ENCODE data around the gene ABCB9.
"Not testable (repeated sequence)": the region's sequence is repeated elsewhere in the genome, so short reads cannot be mapped to it uniquely, and the experiment has no call there.

Gene ABCB9

DNA sequence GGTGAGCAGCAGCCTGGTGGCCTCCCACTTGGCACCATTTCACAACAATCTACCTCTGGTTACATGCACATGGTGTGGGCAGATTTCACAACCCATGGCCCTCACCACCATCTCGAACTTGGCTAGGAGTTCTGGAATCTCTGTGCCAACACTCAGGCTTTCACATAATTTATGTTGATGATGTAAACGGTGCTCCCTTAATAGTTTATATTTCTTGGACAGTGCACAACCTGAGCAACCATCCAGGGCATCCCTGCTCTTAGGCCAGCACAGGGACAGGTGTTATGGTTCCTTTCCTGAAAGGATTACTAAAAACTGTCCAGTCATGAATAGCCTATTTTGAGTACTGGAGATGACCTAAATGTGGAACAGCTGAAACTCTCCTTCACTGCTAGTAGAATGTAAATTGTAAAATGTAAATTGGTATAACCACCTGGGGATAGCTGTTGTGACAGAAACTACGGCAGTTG lies 28.6 kb downstream of the ABCB9 start:
- DNase-seq (ENCODE audit: low read depth): no peak

DNA sequence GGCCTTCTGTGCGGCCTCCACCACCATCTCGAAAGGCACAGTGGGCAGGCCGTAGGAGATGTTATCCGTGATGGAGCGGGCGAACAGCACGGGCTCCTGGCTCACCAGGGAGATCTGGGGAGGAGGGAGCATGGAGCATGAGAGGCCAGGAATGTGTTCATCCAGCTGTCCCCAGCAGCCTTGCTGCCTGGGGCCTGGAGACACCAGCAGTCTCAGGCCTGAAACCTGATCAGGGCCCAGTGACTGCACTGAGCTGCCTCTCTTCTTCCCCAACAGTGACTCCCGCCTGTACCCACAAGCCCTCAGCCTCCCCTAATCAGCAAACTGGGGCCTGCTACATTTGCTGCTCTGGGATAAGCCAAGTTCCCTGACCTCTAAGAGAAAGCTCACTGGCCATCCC lies 30.9 kb downstream of the ABCB9 start:
- no peak for DNase-seq (ENCODE audit: low read depth)

GRCh38 chr12:122934722-122935121 lies 31.5 kb downstream of the ABCB9 start:
- DNase-seq (ENCODE audit: low read depth): no peak

DNA sequence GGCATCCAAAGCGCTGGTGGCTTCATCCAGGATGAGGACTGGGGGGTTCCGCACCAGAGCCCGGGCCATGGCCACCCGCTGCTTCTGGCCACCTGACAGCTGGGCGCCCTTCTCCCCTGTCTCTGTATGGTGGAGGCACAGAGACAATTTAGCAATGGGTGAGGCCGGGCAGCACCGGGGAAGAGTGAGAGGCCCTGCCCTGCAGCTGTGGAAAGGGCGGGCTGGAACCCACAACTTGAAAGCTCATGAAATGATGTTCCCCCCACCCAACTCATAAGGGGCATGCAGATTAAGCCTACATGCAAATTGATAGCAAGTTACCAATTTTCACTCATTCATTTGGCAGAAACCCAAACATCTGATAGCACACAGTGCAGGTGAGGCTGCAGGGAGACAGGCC lies 34.1 kb downstream of the ABCB9 start:
- no peak for DNase-seq (ENCODE audit: low read depth)

DNA sequence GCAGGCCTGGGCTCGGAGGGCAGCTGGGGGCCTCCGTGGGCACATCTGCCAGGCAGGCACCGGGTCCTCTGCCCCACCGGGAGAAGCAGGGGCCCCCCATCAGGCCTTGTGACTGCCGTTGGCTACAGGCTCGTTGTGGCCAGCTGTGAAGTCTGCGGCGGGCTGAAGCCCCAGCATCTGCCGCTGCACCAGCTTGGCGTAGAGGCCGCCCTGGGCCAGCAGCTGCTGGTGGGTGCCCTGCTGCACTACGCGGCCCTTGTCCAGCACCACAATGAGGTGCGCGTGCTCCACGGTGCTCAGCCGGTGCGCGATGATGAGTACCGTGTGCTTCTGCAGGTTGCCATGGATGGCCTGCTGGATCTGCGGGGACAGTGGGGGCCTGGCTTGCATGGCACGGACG lies 36.5 kb downstream of the ABCB9 start:
- no peak for DNase-seq (ENCODE audit: low read depth)

- no peak for DNase-seq (ENCODE audit: low read depth)
Measured at GRCh38 chr12:122929148-122929538, 37.1 kb downstream of the ABCB9 start.

DNA sequence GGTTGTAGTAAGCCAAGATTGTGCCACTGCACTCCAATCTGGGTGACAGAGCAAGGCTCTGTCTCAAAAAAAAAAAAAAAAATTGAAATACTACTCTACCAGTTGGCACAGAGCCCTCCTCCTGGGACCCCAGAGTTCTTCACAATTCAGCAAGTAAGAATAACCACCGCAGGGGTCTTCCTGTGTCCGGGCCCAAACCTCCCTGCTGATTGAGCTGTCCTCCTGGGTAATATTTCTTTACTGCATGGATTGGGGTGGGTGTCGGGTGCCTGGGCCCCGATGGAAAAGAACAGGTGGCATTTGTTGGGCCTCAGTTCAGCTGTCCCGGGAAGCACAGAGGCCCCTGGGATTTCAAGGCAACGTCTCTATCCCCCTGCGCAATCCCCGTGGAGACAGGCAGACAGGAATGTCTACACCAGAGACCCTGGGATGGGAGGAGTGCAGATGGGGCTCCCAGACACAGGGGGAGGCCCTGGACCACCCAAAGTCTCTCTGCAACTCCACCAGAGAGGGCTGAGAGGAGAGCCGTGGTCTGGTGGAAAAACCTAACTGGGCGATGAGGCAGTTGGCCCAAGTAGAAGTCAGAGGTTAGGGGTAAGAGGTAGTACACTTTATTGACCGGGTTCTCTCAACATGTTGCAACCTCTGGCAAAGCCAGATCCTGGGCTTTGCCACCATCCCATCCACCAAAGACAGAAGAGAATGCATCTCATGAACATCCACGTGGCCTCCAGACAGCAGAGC lies 37.7 kb downstream of the ABCB9 start:
- no peak for DNase-seq (ENCODE audit: low read depth)

DNA sequence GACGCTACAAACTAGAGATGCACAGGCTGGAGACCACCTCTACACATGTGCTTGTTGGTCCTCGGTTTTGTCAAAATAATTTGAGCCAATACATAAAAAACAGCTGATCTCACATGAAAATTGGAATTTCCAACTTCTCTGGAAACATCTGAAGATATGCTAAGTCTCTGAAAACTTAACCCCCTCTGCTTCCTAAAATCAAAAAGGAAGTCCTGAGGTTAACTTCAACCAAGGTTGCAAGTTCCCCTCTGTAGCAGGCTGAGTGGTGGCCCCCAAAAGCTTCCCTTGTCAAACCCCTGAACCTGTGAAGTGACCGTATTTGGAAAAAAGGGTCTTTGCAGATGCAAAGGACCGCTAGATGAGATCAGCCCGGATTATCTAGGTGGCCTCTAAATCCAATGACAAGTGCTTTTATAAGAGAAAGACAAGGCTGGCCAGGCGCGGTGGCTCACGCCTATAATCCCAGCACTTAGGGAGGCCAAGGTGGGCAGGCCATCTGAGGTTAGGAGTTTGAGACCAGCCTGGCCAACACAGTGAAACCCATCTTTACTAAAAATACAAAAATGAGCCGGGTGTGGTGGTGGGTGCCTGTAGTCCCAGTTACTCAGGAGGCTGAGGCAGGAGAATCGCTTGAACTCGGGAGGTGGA lies 38.4 kb downstream of the ABCB9 start:
- DNase-seq (ENCODE audit: low read depth): no peak

GRCh38 chr12:122921917-122922316 lies 44.3 kb downstream of the ABCB9 start:
- DNase-seq (ENCODE audit: low read depth): no peak

DNA sequence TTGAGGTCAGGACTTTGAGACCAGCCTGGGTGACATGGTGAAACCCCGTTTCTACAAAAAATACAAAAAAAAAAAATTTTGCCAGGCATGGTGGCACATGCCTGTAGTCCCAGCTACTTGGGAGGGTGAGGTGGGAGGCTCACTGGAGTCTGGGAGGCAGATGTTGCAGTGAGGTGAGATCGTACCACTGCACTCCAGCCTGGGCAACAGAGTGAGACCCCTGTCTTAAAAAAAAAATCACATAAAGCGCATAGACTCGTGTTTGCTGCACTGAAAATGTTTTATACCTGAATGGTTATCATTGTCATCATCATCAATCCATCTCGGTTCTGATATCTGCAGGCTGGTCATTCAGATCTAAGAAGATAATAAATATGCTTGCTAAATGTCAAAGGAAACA lies 45.6 kb downstream of the ABCB9 start:
- DNase-seq (ENCODE audit: low read depth): no peak

DNA sequence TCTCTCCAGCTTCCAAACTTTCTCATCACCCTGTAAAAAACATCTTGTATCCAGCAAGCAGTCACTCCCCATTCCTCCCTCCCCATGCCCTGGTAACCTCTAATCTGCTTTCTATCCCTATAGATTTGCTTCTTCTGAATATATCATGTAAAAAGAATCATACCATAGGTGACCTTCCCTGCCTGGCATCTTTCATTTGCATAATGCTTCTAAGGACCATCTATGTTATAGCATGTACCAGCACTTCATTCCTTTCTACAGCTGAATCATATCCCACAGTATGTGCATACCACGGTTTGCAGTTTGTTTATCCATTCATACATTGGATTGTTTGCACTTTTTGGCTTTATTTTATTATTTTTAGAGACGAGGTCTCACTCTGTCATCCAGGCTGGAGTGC lies 47.4 kb downstream of the ABCB9 start:
- no peak for DNase-seq (ENCODE audit: low read depth)

DNA sequence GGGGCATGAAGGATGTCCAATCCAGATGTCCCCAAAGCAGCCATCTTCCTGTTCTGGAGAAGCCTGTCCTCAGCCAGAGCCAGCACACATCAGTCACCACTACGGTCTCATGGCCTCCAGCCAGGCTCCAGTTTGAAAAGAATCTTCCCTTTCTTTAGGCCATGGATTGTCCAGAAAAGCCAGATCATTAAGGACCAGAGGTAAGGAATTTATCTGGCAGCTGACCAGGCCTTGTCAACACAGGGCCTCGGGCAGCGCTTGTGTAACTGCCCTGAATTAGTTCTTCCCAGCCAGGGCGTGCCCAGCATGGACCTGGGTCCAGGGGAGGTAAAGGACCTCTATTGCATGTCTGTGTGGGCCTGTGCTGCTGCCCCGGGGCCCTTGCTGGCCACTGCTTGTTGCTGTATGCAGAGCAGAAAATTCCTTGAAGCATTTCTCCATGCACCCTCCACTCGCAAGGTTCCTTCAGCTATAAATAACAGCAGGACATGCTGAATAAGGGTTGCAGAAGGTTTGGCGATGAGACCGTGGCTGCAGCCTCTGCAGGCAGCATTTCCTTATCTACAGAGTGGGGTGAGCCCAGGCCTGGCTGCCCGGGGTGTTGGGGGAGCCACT lies 48.6 kb downstream of the ABCB9 start:
- DNase-seq (ENCODE audit: low read depth): no peak

- DNase-seq (ENCODE audit: low read depth): no peak
Measured at GRCh38 chr12:122909442-122910288, 56.6 kb downstream of the ABCB9 start.

GRCh38 chr12:122908915-122909314 lies 57.3 kb downstream of the ABCB9 start:
- DNase-seq (ENCODE audit: low read depth): no peak

- not testable (repeated sequence) for DNase-seq (ENCODE audit: low read depth)
Measured at GRCh38 chr12:122905258-122905657, 61.0 kb downstream of the ABCB9 start.

DNA sequence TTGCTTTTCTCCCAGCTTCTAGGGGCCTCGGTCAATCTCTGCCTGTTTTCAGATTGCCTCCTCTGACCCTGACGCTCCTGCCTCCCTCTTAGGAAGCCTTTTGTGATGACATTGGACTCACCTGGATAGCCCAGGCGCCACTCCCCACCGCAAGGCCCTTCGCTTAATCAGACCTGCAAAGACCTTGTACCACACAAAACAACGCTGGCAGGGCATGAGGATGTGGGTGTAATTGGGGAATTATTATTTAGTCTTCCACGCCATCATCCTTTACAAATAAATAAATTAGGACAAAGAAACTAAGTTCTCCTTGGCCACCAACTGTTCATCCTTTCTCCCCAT lies 62.6 kb downstream of the ABCB9 start:
- no peak for DNase-seq (ENCODE audit: low read depth)

GRCh38 chr12:122902854-122903692 lies 63.2 kb downstream of the ABCB9 start:
- no peak for DNase-seq (ENCODE audit: low read depth)

DNA sequence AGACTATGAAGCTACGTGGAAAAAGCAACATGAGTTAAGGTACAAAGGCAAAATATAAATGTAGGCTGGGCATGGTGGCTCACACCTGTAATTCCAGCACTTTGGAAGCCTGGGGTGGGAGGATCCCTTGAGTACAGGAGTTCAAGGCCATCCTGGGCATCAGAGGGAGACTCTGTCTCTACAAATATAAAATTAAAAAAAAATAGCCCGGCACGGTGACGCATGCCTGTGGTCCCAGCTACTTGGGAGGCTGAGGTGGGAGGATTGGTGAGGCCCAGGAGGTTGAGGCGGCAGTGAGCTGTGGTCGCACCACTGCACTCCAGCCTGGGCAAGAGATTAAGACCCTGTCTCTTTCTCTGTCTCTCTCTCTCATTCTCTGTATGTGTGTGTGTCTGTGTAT lies 66.4 kb downstream of the ABCB9 start:
- no peak for DNase-seq (ENCODE audit: low read depth)

- DNase-seq (ENCODE audit: low read depth): no peak
Measured at GRCh38 chr12:122896662-122897061, 69.6 kb downstream of the ABCB9 start.

GRCh38 chr12:122895704-122896636 lies 70.3 kb downstream of the ABCB9 start, which contains the start of gene VPS37B:
Gene VPS37B, minus strand, starts transcription at chr12:122896124. Its CDS starts 62 bp downstream, at chr12:122896062.
- no peak for DNase-seq (ENCODE audit: low read depth)

Measured in non-pigmented ciliary epithelial cell (primary cell).